H1 (cell line): ENCODE results near the gene SMIM17. TPM values are rescaled to one million over a fixed set of nuclear protein-coding genes. Genes with fewer than 3 reads are reported as not detected.

ENCODE experiments used
- CTCF ChIA-PET: fragments of 300-600 bp; sonication (Branson Sonifier 250); formaldehyde crosslinking; loops from one replicate; lab custom pipeline; 2021; ENCODE audit not compliant: partially characterized antibody; lab: Charles Lee
- POLR2A ChIA-PET: fragments of 300-600 bp; sonication (Branson Sonifier 250); formaldehyde crosslinking; loops from one replicate; lab custom pipeline; 2021; ENCODE audit warnings: inconsistent platforms; ENCODE audit not compliant: partially characterized antibody; lab: Charles Lee
- DNase-seq, 2 experiments: peaks; one replicate each; pipeline versions ENCODE4 v3.0.0 to v3.0.0-alpha.2; 2010 to 2022; ENCODE audit warnings: low spot score in 2 of 2, low read depth in 1 of 2, mixed read lengths in 1 of 2
- FAIRE-seq: peaks from 2 replicates; lab custom pipeline; 2011; peaks lifted over from hg19 to GRCh38; lab: Jason Lieb, UNC
- H2AFZ ChIP-seq: 2 replicates; pipeline ENCODE4 v1.8.1; 2012; ENCODE audit warnings: low read length, inconsistent platforms
- H2AK5ac ChIP-seq: 2 replicates; pipeline ENCODE4 v1.6.1; 2013; ENCODE audit warnings: low read depth, low read length
- H2BK120ac ChIP-seq: replicated peaks from 2 replicates; pipeline ENCODE3; 2013; ENCODE audit warnings: low read depth, low read length, inconsistent platforms
- H2BK12ac ChIP-seq: 2 replicates; pipeline ENCODE4 v1.6.1; 2013; ENCODE audit warnings: low read depth, low read length
- H2BK15ac ChIP-seq: 2 replicates; pipeline ENCODE4 v1.6.1; 2013; ENCODE audit warnings: low read length
- H2BK20ac ChIP-seq: 2 replicates; pipeline ENCODE4 v1.6.1; 2013; ENCODE audit warnings: low read length
- H2BK5ac ChIP-seq: 2 replicates; pipeline ENCODE4 v1.6.1; 2013; ENCODE audit warnings: low read depth, low read length
- H3K14ac ChIP-seq: 2 replicates; pipeline ENCODE4 v1.6.1; 2013; ENCODE audit warnings: inconsistent platforms; ENCODE audit not compliant: insufficient read length
- H3K18ac ChIP-seq: 2 replicates; pipeline ENCODE4 v1.6.1; 2013; ENCODE audit warnings: low read length; ENCODE audit errors: extremely low read depth
- H3K23ac ChIP-seq: 2 replicates; pipeline ENCODE4 v1.6.1; 2013; ENCODE audit warnings: inconsistent platforms; ENCODE audit not compliant: insufficient read length
- H3K23me2 ChIP-seq: 2 replicates; pipeline ENCODE4 v1.6.1; 2013; ENCODE audit warnings: low read depth, low read length
- H3K27ac ChIP-seq: 2 replicates; pipeline ENCODE4 v1.6.1; 2011; ENCODE audit warnings: low read depth, low read length, inconsistent platforms
- H3K27me3 ChIP-seq, 4 experiments: replicated peaks in 1 of 4; 1 replicate in 1 of 4; 2 replicates in 3 of 4; pipeline versions ENCODE4 v1.6.1 to v1.8.1; 2011 to 2013; ENCODE audit warnings: low read length in 3 of 4, mild to moderate bottlenecking in 3 of 4, inconsistent platforms in 2 of 4, mixed read lengths in 2 of 4, moderate library complexity in 1 of 4; ENCODE audit not compliant: control insufficient read depth in 3 of 4, insufficient read depth in 3 of 4; ENCODE audit errors: extremely low read depth in 1 of 4
- H3K36me3 ChIP-seq, 4 experiments: 2 replicates each; pipeline versions ENCODE4 v1.6.1 to v1.8.1; 2011 to 2013; ENCODE audit warnings: mild to moderate bottlenecking in 4 of 4, low read length in 3 of 4, moderate library complexity in 2 of 4, control low read depth in 1 of 4, inconsistent platforms in 1 of 4; ENCODE audit not compliant: insufficient read depth in 4 of 4, control insufficient read depth in 2 of 4
- H3K4ac ChIP-seq: replicated peaks from 2 replicates; pipeline ENCODE3; 2013; ENCODE audit warnings: low read length, low read depth, mixed read lengths, inconsistent platforms; ENCODE audit not compliant: insufficient read length
- H3K4me1 ChIP-seq, 4 experiments: replicated peaks in 1 of 4; 1 replicate in 1 of 4; 2 replicates in 3 of 4; pipeline versions ENCODE4 v1.6.1 to v1.8.1; 2011 to 2013; ENCODE audit warnings: low read length in 3 of 4, inconsistent platforms in 2 of 4, mixed read lengths in 1 of 4; ENCODE audit not compliant: insufficient read depth in 4 of 4, control insufficient read depth in 3 of 4
- H3K4me2 ChIP-seq, 2 experiments: 2 replicates each; pipeline versions ENCODE4 v1.6.1 to v1.8.1; 2011 to 2013; ENCODE audit warnings: low read depth in 2 of 2, low read length in 2 of 2, control low read depth in 1 of 2, inconsistent platforms in 1 of 2, mild to moderate bottlenecking in 1 of 2; ENCODE audit not compliant: insufficient read depth in 1 of 2
- H3K4me3 ChIP-seq, 4 experiments: fragments of 200-600, 300-600 bp in 1 of 4; sonication (generic), shearing (Covaris generic), sonication (Bioruptor Twin) in 1 of 4; 2 replicates each; pipeline versions ENCODE4 v1.5.1 to v1.8.1; 2011 to 2016; ENCODE audit warnings: low read length in 4 of 4, low read depth in 3 of 4, control low read depth in 2 of 4, inconsistent platforms in 2 of 4, mild to moderate bottlenecking in 2 of 4, mixed read lengths in 1 of 4, moderate library complexity in 1 of 4; ENCODE audit not compliant: insufficient read depth in 2 of 4; ENCODE audit errors: extremely low read depth in 1 of 4
- H3K56ac ChIP-seq: replicated peaks from 2 replicates; pipeline ENCODE3; 2013; ENCODE audit warnings: low read depth, mild to moderate bottlenecking, mixed read lengths, low read length, inconsistent platforms; ENCODE audit not compliant: insufficient read length
- H3K79me1 ChIP-seq: 2 replicates; pipeline ENCODE4 v1.6.1; 2013; ENCODE audit warnings: low read depth, low read length, control low read depth
- H3K79me2 ChIP-seq, 2 experiments: 2 replicates each; pipeline versions ENCODE4 v1.6.1 to v1.8.1; 2012 to 2013; ENCODE audit warnings: low read length in 2 of 2, mild to moderate bottlenecking in 2 of 2, inconsistent platforms in 1 of 2; ENCODE audit not compliant: insufficient read depth in 2 of 2, control insufficient read depth in 1 of 2
- H3K9ac ChIP-seq, 4 experiments: replicated peaks in 1 of 4; 1 replicate in 1 of 4; 2 replicates in 3 of 4; pipeline versions ENCODE4 v1.6.1 to v1.8.1; 2011 to 2013; ENCODE audit warnings: low read depth in 3 of 4, low read length in 3 of 4, control low read depth in 2 of 4, mild to moderate bottlenecking in 2 of 4, moderate library complexity in 2 of 4, inconsistent platforms in 1 of 4; ENCODE audit errors: extremely low read depth in 1 of 4
- H3K9me3 ChIP-seq, 2 experiments: 2 replicates each; pipeline versions ENCODE4 v1.6.1 to v1.8.1; 2012 to 2013; ENCODE audit warnings: mild to moderate bottlenecking in 2 of 2, moderate library complexity in 2 of 2, control low read depth in 1 of 2, inconsistent platforms in 1 of 2, low read depth in 1 of 2, low read length in 1 of 2, mixed read lengths in 1 of 2; ENCODE audit not compliant: insufficient read depth in 2 of 2
- H4K20me1 ChIP-seq, 2 experiments: replicated peaks in 1 of 2; 2 replicates each; pipeline versions ENCODE3 to v1.8.1; 2011 to 2013; ENCODE audit warnings: inconsistent platforms in 2 of 2, low read length in 2 of 2, mild to moderate bottlenecking in 1 of 2; ENCODE audit not compliant: insufficient read depth in 2 of 2, control insufficient read depth in 1 of 2
- H4K5ac ChIP-seq: 2 replicates; pipeline ENCODE4 v1.6.1; 2013; ENCODE audit warnings: low read length, low read depth, mixed read lengths, inconsistent platforms; ENCODE audit not compliant: insufficient read length
- H4K8ac ChIP-seq: 2 replicates; pipeline ENCODE4 v1.8.0; 2013; ENCODE audit warnings: mild to moderate bottlenecking, moderate library complexity, low read length, inconsistent platforms; ENCODE audit not compliant: insufficient read depth; ENCODE audit errors: extremely low read depth
- H4K91ac ChIP-seq: replicated peaks from 2 replicates; pipeline ENCODE3; 2013; ENCODE audit warnings: low read length, mixed read lengths, inconsistent platforms; ENCODE audit not compliant: insufficient read length
- CBX5 ChIP-seq: fragments of 300-800, 300-1000 bp; sonication (generic); IDR thresholded peaks from 2 replicates; pipeline ENCODE4 v1.7.1; 2016; ENCODE audit warnings: antibody characterized with exemption, low read length, low read depth
- CEBPB ChIP-seq: IDR thresholded peaks from 2 replicates; pipeline ENCODE4 v1.6.1; 2012; ENCODE audit warnings: low read depth, low read length
- CTBP2 ChIP-seq: IDR thresholded peaks from 2 replicates; pipeline ENCODE4 v1.7.0; 2011; ENCODE audit warnings: borderline replicate concordance, mild to moderate bottlenecking, moderate library complexity, mixed read lengths, low read length; ENCODE audit not compliant: insufficient read depth, insufficient read length
- GTF2F1 ChIP-seq: IDR thresholded peaks from 2 replicates; pipeline ENCODE4 v1.6.1; 2012; ENCODE audit warnings: low read depth, low read length, improper control_type of control experiment, borderline replicate concordance
- NANOG ChIP-seq: IDR thresholded peaks from 2 replicates; pipeline ENCODE4 v1.6.1; 2011; ENCODE audit warnings: low read length, low read depth, mild to moderate bottlenecking, inconsistent platforms; ENCODE audit not compliant: insufficient read depth, poor library complexity, severe bottlenecking
- POLR2AphosphoS5 ChIP-seq: IDR thresholded peaks from 2 replicates; pipeline ENCODE4 v1.6.1; 2011; ENCODE audit warnings: low read depth, low read length
- RAD21 ChIP-seq, 2 experiments: IDR thresholded peaks in 1 of 2; conservative IDR thresholded peaks in 1 of 2; 2 replicates each; pipeline ENCODE4 v1.6.1; 2011; ENCODE audit warnings: low read depth in 2 of 2, low read length in 2 of 2, improper control_type of control experiment in 1 of 2, inconsistent platforms in 1 of 2, mild to moderate bottlenecking in 1 of 2, moderate library complexity in 1 of 2
- RNF2 ChIP-seq: fragments of 200-900, 300-1000 bp; sonication (generic); IDR thresholded peaks from 2 replicates; pipeline ENCODE4 v1.7.1; 2016; ENCODE audit warnings: borderline replicate concordance, low read depth, mild to moderate bottlenecking, antibody characterized with exemption, low read length; ENCODE audit not compliant: poor library complexity, severe bottlenecking; ENCODE audit errors: missing control alignments
- RXRA ChIP-seq: IDR thresholded peaks from 2 replicates; pipeline ENCODE4 v1.6.1; 2011; ENCODE audit warnings: low read depth, mild to moderate bottlenecking, low read length, moderate library complexity; ENCODE audit not compliant: insufficient read depth
- TBP ChIP-seq: IDR thresholded peaks from 2 replicates; pipeline ENCODE4 v1.6.1; 2011; ENCODE audit warnings: low read depth, low read length, improper control_type of control experiment
- TEAD4 ChIP-seq: IDR thresholded peaks from 2 replicates; pipeline ENCODE4 v1.6.1; 2012; ENCODE audit warnings: low read depth, low read length, inconsistent platforms, mixed read lengths
- WGBS, 2 experiments: shearing (Covaris generic) in 1 of 2; methylation state at CpG; one replicate each; pipeline versions ENCODE4 v1.1.6 to v1.1.7; 2013 to 2015; ENCODE audit warnings: low lambda C conversion rate in 2 of 2, mixed read lengths in 2 of 2, inconsistent platforms in 1 of 2, low coverage in 1 of 2, missing lambda C conversion rate in 1 of 2; ENCODE audit not compliant: insufficient replicate concordance in 2 of 2, insufficient coverage in 1 of 2, insufficient read length in 1 of 2; ENCODE audit errors: extremely low coverage in 1 of 2, missing lambda C conversion rate in 1 of 2; 5-methylcytosine and 5-hydroxymethylcytosine counted together
- polyA plus RNA-seq, 7 experiments: library from polyadenylated mRNA; depleted of rRNA in 3 of 7; stranded (reverse) in 5 of 7; unstranded in 2 of 7; fragments of >200 nt in 5 of 7; fragments of 200-250 nt in 2 of 7; gene quantifications; 1 replicate in 5 of 7; 2 replicates in 1 of 7; 4 replicates in 1 of 7; pipeline versions ENCODE4 v1.2.1 to v1.2.3, GENCODE V29; 2011 to 2013; ENCODE audit warnings: missing spikeins in 2 of 7, mixed read lengths in 2 of 7
- total RNA-seq: library from RNA; stranded (reverse); fragmentation: NEBNext Ultra II Directional; extraction: Animal tissue kit (Norgen Biotek cat#: 25700); gene quantifications from 2 replicates; pipeline ENCODE4 v1.2.1, GENCODE V29; 2021
- TF ChIP-seq, protein P1 (sequence below): IDR thresholded peaks from 2 replicates; pipeline ENCODE4 v1.6.1; 2011; ENCODE audit warnings: low read depth, mild to moderate bottlenecking, low read length; ENCODE audit not compliant: insufficient read depth

Gene SMIM17
- total and polyA plus RNA-seq, 2 of the 8 experiments (the other 6 are each of a cell fraction or from before 2014, with no cell fraction given), result 0.06 TPM; not detected in 1

DNA sequence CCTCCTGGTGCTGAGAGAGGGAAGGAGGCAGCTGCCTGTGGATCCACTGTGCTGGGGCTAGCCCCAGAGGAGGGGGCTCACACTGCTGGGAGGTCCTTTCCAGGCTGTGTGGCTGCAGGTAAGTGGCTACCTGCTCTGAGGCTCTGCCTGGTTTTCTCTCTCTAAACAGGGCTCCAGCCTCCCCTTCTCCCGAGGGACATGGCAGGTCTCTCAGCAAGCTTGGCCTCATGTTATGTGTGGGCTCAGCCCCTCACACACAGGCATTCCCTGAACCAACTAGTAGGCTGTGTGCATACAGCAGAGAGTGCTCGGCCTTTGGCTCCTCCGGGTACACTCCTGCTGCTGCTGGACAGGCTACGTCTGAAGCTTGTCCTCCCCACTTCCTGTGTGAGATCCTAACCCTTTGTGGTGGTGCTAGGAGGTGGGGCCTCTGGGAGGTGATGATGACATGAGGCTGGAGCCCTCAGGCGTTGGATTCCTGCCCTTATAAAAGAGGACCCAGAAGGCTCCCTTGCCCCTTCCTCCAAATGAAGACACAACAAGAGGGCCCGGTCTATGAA is 24.4 kb downstream of the SMIM17 start:
- H2AK5ac ChIP-seq, result no peak overlapping the region
- no peak overlapping the region for H3K27ac ChIP-seq
- DNase-seq (no peak), FAIRE-seq (no peak)
- H2BK5ac ChIP-seq, result no peak overlapping the region
- no peak overlapping the region for H3K18ac ChIP-seq
- no peaks in the 10 kb centered on the region for H3K79me1 ChIP-seq
- no peak overlapping the region for H4K91ac ChIP-seq
- H3K9ac ChIP-seq, result no peak overlapping the region
- no peak overlapping the region for H3K14ac ChIP-seq
- peaks cover 8% of the 10 kb centered on the region for H3K23me2 ChIP-seq
- H4K20me1 ChIP-seq, result peaks cover 0 to 3% of the 10 kb centered on the region in 2 experiments
- peaks cover 54 to 92% of the 10 kb centered on the region in 2 experiments for H3K9me3 ChIP-seq
- H2BK12ac ChIP-seq, result no peak overlapping the region
- no peak overlapping the region for H3K4me3 ChIP-seq
- H3K36me3 ChIP-seq, result no peaks in the 10 kb centered on the region; a peak in 1 of 8 replicates
- no peaks in the 10 kb centered on the region for H3K27me3 ChIP-seq
- no peak overlapping the region for H2BK20ac ChIP-seq
- H4K8ac ChIP-seq, result no peak overlapping the region
- H3K79me2 ChIP-seq, result no peaks in the 10 kb centered on the region
- H2AFZ ChIP-seq, result no peak overlapping the region
- H4K5ac ChIP-seq, result no peak overlapping the region
- H2BK15ac ChIP-seq, result no peak overlapping the region
- 80% methylated on average over 6 of the region's 6 CpGs; no CpG with 5 or more reads in 1 of the 2 experiments for WGBS, 2 experiments
- H3K4ac ChIP-seq, result no peak overlapping the region
- H3K4me1 ChIP-seq, result peaks cover 0 to 10% (median 0%) of the 10 kb centered on the region in 4 experiments; a peak in 1 of 7 replicates
- H3K23ac ChIP-seq, result no peak overlapping the region
- no peak overlapping the region for H3K56ac ChIP-seq
- H3K4me2 ChIP-seq, result no peak overlapping the region
- ChIA-PET CTCF (interaction anchor here (1.3 kb wide), 1 partner anchor 9 kb away, joined by 4 read pairs; no protein-coding TSS in a partner anchor), POLR2A (no interaction called here)
- no peak overlapping the region for H2BK120ac ChIP-seq
- TF ChIP-seq, protein P1, sequence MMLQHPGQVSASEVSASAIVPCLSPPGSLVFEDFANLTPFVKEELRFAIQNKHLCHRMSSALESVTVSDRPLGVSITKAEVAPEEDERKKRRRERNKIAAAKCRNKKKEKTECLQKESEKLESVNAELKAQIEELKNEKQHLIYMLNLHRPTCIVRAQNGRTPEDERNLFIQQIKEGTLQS, result no peak
- TF ChIP-seq TBP, result no peak
- TF ChIP-seq CBX5, result no peak
- TF ChIP-seq RXRA, result no peak
- no peak for TF ChIP-seq POLR2AphosphoS5
- TF ChIP-seq RAD21 (IDR thresholded peaks at IDR 0.05 in 1 of 2, conservative IDR thresholded peaks at IDR 0.05 in 1 of 2; ENCODE audit: low read depth in 2 of 2, low read length in 2 of 2), result no peak
- TF ChIP-seq CEBPB, result no peak
- TF ChIP-seq RNF2, result no peak
- TF ChIP-seq GTF2F1, result no peak
- no peak for TF ChIP-seq TEAD4
- no peak for TF ChIP-seq NANOG
- TF ChIP-seq CTBP2, result no peak
